Brain microvascular endothelial cell (primary cell): ENCODE results near the gene NFKBIE.
A peak's percentile ranks its signal among the peaks of the same experiment; 100 is the strongest.

ENCODE experiments used
- DNase-seq: peaks from one replicate; pipeline ENCODE4 v3.0.0-alpha.2; 2020
- H3K27ac ChIP-seq: fragments of 250-450 bp; sonication (Bioruptor Pico); 2 replicates; pipeline ENCODE4 v1.5.1; 2020; ENCODE audit warnings: mild to moderate bottlenecking, moderate library complexity
- H3K27me3 ChIP-seq: fragments of 250-450 bp; sonication (Bioruptor Pico); replicated peaks from 2 replicates; pipeline ENCODE4 v1.5.1; 2020; ENCODE audit warnings: mild to moderate bottlenecking
- H3K36me3 ChIP-seq: fragments of 250-450 bp; sonication (Bioruptor Pico); replicated peaks from 2 replicates; pipeline ENCODE4 v1.5.1; 2020; ENCODE audit warnings: mild to moderate bottlenecking
- H3K4me3 ChIP-seq: 2 replicates; pipeline ENCODE4 v1.5.1; 2011; ENCODE audit warnings: low read depth, mild to moderate bottlenecking, control low read depth, low read length, moderate library complexity
- CTCF ChIP-seq: IDR thresholded peaks from 2 replicates; pipeline ENCODE4 v1.5.1; 2011; ENCODE audit warnings: low read depth, mild to moderate bottlenecking, moderate library complexity, low read length, control low read depth, inconsistent platforms; ENCODE audit errors: missing control alignments
- in situ Hi-C: cut with HindIII; loops from 2 replicates; pipeline ENCODE4 v1.10.0; 2017; ENCODE audit warnings: low sequenced_read_pairs, low pct_ligation_motif_present

The NFKBIE gene

GRCh38 chr6:44251576-44252524 lies 13.5 kb downstream of the NFKBIE start:
- H3K4me3 ChIP-seq, result no peak overlapping the region
- no peak overlapping the region for H3K27ac ChIP-seq
- DNase-seq, result no peak
- TF ChIP-seq CTCF, result no peak
- peaks cover 74% of the 10 kb centered on the region for H3K36me3 ChIP-seq
- H3K27me3 ChIP-seq, result no peaks in the 10 kb centered on the region
- in situ Hi-C loops, result no loop called here

DNA sequence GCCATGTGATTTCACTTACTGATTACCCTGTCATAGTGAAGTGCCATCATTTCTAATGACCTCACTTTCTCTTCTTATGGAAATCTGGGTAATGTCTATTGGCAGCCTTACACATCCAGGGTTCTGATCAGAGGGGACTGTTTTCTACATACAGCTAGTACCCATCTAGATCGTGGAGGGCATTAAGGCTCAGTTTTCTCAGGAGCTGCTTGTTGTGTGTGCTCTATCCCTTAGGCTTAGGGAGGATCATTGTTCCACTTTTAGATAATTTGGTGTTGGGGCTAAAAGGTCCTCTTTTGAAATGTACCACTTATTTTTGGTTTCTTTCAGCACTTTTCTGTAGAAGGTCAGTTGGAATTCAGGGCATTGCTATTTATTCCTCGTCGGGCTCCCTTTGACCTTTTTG lies 14.6 kb downstream of the NFKBIE start:
- H3K4me3 ChIP-seq, result no peak overlapping the region
- DNase-seq, result no peak
- H3K36me3 ChIP-seq, result peaks cover 74% of the 10 kb centered on the region
- in situ Hi-C loops, result no loop called here
- H3K27ac ChIP-seq, result no peak overlapping the region
- H3K27me3 ChIP-seq, result no peaks in the 10 kb centered on the region
- no peak for TF ChIP-seq CTCF

- TF ChIP-seq CTCF, result no peak
- Histone ChIP-seq H3K4me3 (no peak overlapping the region), H3K27ac (no peak overlapping the region), H3K27me3 (no peaks in the 10 kb centered on the region), H3K36me3 (peaks cover 71% of the 10 kb centered on the region)
- in situ Hi-C loops, result no loop called here
- no peak for DNase-seq
Measured at GRCh38 chr6:44250067-44250717, 15.2 kb downstream of the NFKBIE start.

DNA sequence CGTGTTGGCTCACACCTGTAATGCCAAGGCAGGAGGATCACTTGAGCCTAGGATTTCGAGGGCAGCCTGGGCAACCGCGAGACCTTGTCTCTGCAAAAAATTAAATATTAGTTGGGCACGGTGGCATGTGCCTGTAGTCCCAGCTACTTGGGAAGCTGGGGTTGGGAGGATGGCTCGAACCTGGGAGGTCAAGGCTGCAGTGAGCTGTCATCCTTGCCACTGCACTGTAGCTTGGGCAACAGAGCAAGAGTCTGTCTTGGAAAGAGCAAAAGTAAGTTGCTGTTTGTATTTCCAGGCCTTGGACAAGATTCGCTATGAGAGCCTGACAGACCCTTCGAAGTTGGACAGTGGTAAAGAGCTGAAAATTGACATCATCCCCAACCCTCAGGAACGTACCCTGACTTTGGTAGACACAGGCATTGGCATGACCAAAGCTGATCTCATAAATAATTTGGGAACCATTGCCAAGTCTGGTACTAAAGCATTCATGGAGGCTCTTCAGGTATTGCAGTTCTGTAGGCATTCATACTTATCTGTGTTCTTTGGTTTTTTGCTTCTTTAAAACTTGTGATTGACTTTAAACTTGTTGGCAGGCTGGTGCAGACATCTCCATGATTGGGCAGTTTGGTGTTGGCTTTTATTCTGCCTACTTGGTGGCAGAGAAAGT lies 16.1 kb downstream of the NFKBIE start:
- Histone ChIP-seq H3K4me3 (peak overlapping the region; percentile 82), H3K36me3 (peaks cover 61% of the 10 kb centered on the region), H3K27ac (no peak overlapping the region), H3K27me3 (no peaks in the 10 kb centered on the region)
- DNase-seq, result no peak
- no peak for TF ChIP-seq CTCF
- in situ Hi-C loops, result no loop called here

DNA sequence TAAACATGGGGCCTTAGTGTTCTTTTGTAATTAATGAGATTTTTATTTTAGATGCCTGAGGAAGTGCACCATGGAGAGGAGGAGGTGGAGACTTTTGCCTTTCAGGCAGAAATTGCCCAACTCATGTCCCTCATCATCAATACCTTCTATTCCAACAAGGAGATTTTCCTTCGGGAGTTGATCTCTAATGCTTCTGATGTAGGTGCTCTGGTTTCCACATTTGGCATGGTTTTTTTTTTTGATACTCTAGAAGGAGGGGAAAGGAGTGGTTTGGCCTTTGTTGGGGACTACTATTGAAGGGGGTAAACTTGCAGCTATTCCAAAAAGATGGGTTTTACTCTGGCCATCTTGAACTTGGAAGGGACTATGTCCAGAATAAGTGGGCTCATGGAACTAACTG lies 16.8 kb downstream of the NFKBIE start:
- in situ Hi-C loops, result no loop called here
- Histone ChIP-seq H3K27me3 (no peaks in the 10 kb centered on the region), H3K27ac (no peak overlapping the region), H3K36me3 (peaks cover 55% of the 10 kb centered on the region), H3K4me3 (peak overlapping the region; percentile 82)
- no peak for DNase-seq
- TF ChIP-seq CTCF, result no peak
